AG09309 (cell line): ENCODE results near the gene CHSY1.
A peak's percentile ranks its signal among the peaks of the same experiment; 100 is the strongest.

Source experiments
- DNase-seq: peaks from one replicate; pipeline ENCODE4 v3.0.0-alpha.2; 2010; ENCODE audit warnings: low read depth
- H3K4me3 ChIP-seq: 2 replicates; pipeline ENCODE4 v1.5.1; 2011; ENCODE audit warnings: mild to moderate bottlenecking, low read depth, low read length, moderate library complexity; ENCODE audit not compliant: control insufficient read depth
- TF ChIP-seq, protein P1 (sequence below): IDR thresholded peaks from 2 replicates; pipeline ENCODE4 v1.5.1; 2011; ENCODE audit warnings: mild to moderate bottlenecking, low read depth, low read length, inconsistent platforms; ENCODE audit not compliant: insufficient read depth, control insufficient read depth; ENCODE audit errors: missing control alignments

Gene CHSY1

DNA sequence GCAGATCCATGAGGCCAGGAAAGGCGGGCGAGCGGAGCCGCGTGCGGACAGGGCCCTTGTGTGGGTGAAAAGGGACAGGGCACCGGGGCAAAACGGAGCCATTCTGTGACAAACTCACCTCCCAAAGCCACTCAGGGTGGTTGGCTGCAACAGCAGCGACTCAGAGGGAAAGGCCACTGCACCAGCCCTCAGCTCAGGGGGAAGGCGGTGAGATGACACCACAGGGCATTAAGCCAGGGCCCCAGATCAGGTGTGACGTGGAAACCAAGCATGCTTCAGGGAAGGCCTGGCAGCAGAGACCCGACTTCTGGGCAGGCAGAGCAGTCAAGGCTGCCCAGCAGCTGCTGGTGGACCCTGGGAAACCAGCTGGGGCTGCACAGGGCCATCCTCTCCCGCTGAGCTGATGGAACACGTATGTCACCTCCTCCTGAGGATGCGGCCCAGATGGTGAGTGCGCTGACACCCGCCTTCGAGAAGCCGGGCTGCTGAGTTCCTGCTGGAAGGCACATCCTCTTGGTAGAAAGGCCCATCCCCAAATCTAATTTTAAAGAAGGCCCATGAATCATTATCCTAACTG, 82.3 kb downstream of the CHSY1 start:
- TF ChIP-seq, protein P1, sequence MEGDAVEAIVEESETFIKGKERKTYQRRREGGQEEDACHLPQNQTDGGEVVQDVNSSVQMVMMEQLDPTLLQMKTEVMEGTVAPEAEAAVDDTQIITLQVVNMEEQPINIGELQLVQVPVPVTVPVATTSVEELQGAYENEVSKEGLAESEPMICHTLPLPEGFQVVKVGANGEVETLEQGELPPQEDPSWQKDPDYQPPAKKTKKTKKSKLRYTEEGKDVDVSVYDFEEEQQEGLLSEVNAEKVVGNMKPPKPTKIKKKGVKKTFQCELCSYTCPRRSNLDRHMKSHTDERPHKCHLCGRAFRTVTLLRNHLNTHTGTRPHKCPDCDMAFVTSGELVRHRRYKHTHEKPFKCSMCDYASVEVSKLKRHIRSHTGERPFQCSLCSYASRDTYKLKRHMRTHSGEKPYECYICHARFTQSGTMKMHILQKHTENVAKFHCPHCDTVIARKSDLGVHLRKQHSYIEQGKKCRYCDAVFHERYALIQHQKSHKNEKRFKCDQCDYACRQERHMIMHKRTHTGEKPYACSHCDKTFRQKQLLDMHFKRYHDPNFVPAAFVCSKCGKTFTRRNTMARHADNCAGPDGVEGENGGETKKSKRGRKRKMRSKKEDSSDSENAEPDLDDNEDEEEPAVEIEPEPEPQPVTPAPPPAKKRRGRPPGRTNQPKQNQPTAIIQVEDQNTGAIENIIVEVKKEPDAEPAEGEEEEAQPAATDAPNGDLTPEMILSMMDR: no peak
- H3K4me3 ChIP-seq: no peak overlapping the region
- no peak for DNase-seq

DNA sequence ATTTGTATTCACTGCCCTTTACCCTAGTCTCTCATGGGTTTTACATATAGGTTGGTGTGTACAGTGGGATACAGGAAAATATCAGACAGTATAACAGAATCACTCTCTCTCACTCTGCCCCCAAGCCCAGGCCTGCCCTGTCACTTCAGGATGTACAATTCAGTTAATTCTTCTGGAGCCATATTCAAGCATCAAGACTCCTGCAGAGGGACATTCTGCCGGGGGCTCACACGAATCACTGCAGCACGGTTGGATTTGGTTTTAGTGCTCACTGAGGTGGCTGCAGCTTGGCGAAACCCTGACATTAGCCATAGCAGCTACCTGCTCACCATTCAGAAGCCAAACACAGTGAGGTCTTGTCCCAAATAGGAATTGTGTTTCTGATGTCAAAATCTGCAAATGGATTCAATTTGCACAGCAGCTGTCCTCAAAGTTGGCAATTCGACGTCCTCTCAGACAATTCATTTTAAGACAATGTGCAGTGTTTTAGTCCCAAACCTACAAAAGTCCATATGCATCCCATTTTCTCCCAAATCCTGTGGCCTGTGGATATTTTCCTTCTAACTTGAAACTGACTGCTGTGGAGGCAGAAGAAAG, 82.9 kb downstream of the CHSY1 start:
- TF ChIP-seq, protein P1: no peak
- DNase-seq: no peak
- H3K4me3 ChIP-seq: no peak overlapping the region

DNA sequence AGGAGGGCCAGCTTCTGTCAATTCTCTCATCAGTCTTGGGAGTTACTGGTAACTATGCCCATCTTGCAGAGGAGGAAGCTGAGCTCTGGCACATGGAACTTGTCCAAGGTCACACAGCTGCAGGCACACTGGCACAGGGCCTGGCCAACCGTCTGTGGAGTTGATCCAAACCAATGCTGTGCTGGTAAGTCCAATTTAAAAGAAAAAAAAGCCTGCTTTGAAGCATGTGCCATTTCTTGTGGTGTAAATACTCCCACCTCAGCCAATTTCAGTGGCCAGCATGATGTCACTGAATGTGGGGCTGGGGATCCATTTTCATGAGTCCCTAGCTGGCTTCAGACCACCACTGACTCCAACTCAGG, 83.4 kb downstream of the CHSY1 start:
- H3K4me3 ChIP-seq: no peak overlapping the region
- no peak for DNase-seq
- TF ChIP-seq, protein P1: no peak

DNA sequence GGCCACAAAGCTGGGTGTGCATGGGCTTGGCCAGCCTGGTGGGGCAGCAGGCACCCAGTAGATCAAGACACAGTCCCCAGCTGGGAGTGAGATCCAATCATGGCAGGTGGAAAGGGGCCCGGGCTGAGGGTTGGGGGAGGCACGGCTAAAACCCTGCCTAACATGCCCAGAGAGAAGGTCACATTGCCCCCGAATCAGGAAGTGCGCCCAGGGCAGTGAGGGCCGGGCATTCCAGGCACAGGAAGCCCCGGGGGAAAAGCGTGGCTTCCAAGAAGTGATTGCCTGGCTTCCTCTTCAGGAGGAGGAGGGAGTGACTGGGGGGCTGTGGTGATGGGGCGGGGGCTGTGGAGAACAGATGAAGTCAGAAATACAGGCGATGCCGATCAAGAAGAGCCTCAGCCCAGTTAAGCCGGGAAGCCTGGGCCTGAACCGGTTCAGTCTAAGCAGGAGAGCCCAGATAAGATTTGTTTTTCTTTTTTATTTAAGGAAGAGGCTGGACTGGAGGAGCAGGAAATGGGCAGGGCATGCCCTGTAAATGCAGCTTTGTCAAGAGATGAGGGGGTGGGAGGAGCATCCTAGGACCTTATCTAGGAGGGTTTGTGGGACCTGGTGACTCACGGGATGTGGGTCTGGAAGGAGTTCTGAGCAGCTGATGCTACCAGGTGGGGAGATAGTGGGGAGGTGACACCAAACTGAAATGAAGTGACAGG, 83.9 kb downstream of the CHSY1 start:
- no peak overlapping the region for H3K4me3 ChIP-seq
- TF ChIP-seq, protein P1: no peak
- DNase-seq: peak; percentile 79

DNA sequence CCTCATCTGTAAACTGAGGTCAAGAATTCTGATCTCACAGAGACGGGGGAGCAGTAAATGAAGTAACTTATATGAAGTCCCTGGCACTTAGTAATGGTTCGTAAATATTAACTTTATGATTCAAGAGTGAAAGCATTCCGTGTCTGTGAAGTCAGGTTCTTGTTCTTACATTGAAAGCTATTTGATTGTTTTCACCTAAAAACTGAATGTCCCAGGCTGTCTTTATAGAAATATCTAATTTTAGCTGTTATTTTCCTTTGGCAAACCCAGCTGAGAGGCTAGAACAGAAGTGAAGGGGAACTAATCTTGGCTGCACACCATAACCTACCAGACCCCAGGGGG, 84.5 kb downstream of the CHSY1 start:
- H3K4me3 ChIP-seq: no peak overlapping the region
- TF ChIP-seq, protein P1: no peak
- DNase-seq: no peak

DNA sequence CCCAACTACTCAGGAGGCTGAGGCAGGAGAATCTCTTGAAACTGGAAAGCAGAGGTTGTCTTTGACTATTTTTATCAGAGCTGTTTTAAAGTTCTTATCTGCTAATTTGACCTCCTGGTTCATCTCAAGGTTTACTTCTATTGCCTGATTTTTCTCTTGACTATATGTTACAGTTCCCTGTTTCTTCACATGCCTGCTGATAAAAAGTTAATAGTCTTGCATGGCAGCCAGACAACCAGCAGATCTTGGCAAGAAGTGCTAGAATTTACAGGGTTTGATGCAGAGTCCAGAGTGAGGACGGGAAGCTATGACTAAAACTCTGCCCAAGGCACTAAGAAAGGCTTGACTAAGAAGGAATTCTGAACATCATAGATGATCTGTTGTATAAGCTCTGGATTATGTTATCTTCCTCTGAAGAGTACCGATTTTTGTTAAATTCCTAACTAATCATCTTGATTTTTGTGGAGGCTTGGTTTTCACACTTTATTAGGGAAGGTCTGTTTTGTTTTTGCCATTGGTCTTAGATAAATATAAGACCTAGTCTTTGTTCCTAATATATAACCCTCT, 85.9 kb downstream of the CHSY1 start:
- TF ChIP-seq, protein P1: no peak
- H3K4me3 ChIP-seq: no peak overlapping the region
- no peak for DNase-seq
